ENCODE data around the gene OPA1.

- TF ChIP-seq POLR2A (IDR thresholded peaks at IDR 0.05) (no peak), CTCF (IDR thresholded peaks at IDR 0.05) (no peak)
Observed at GRCh38 chr3:193574488-193575070, 18.4 kb upstream of the OPA1 start.

Measured in esophagus squamous epithelium (tissue), 4 donors.